DOHH2 (cell line): ENCODE results near the gene RACGAP1.

ENCODE experiments used
- EZH2phosphoT487 ChIP-seq: fragments of 200-600 bp; sonication (generic); IDR thresholded peaks from 2 replicates; pipeline ENCODE4 v1.6.1; 2017; ENCODE audit warnings: borderline replicate concordance, mild to moderate bottlenecking, antibody characterized with exemption, low read length, moderate library complexity, mixed read lengths
- TF ChIP-seq, protein P1 (sequence below): fragments of 200-600 bp; sonication (generic); IDR thresholded peaks from one replicate; pipeline ENCODE4 v1.5.1; 2014; ENCODE audit warnings: antibody characterized with exemption, mild to moderate bottlenecking, low read depth, low read length; ENCODE audit not compliant: poor library complexity, severe bottlenecking

DNA sequence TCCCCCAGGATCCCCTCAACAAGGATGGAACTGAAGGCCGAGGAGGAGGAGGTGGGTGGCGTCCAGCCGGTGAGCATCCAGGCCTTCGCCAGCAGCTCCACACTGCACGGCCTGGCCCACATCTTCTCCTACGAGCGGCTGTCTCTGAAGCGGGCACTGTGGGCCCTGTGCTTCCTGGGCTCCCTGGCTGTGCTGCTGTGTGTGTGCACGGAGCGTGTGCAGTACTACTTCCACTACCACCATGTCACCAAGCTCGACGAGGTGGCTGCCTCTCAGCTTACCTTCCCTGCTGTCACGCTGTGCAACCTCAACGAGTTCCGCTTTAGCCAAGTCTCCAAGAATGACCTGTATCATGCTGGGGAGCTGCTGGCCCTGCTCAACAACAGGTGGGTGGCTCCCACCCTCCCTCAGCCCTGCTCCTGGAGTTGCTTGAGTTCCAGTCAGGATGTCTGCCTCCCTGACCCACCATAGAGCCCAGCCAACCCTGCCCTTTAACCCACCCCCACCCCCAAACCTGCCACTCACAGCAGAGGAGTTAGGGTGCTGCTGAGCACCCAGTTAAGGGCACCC, 33.5 kb upstream of the RACGAP1 start:
- TF ChIP-seq, protein P1, sequence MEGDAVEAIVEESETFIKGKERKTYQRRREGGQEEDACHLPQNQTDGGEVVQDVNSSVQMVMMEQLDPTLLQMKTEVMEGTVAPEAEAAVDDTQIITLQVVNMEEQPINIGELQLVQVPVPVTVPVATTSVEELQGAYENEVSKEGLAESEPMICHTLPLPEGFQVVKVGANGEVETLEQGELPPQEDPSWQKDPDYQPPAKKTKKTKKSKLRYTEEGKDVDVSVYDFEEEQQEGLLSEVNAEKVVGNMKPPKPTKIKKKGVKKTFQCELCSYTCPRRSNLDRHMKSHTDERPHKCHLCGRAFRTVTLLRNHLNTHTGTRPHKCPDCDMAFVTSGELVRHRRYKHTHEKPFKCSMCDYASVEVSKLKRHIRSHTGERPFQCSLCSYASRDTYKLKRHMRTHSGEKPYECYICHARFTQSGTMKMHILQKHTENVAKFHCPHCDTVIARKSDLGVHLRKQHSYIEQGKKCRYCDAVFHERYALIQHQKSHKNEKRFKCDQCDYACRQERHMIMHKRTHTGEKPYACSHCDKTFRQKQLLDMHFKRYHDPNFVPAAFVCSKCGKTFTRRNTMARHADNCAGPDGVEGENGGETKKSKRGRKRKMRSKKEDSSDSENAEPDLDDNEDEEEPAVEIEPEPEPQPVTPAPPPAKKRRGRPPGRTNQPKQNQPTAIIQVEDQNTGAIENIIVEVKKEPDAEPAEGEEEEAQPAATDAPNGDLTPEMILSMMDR, result no peak
- TF ChIP-seq EZH2phosphoT487, result no peak
